ENCODE measurements around the gene LYPD3.

The LYPD3 gene

DNA sequence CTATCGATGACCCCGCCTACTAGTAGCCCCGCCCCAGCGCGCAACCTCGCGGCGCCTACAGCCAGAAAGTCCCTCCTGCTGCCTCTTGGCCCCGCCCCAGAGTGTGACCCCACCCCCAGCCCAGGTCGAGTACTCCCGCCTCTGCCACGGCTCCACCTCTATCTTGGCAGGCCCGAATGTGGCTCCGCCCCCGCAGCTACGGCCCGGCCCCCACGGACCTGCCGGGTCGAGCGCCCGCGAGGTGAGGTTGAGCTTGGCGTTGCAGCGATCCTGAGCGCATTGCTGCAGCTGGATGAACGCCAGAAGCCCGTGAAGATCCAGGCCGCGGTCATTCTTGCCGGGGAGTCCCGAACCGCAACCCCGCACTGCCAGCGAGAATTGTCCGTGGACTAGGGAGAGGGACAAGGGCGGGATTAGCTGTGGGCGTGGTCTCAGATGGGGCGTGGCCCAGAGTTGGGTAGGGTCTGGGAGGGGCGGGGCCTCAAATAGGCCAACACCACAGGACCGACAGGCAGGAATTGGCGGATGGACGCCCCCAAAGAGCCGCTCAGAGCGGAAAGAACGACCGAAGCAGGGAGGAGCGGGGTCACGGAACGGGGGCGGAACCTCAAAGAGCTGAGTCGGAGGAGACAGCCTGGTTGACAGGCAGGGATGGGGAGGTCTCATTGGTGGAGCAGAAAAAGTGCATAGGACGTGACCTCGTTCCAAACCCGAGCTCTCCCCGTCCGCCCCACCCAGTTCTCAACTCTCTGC lies 1.9 kb downstream of the LYPD3 start:
- Histone ChIP-seq H3K4me1 (ENCODE audit: control extremely low read depth in 1 of 4, control insufficient read depth in 4 of 4, insufficient read depth in 4 of 4, low read length in 3 of 4) (peaks cover 3 to 36% (median 31%) of the 10 kb centered on the region in 4 experiments), H3K4me3 (ENCODE audit: control insufficient read depth in 1 of 7, extremely low read depth in 1 of 7, insufficient read depth in 4 of 7, low read depth in 2 of 7, low read length in 6 of 7) (peak overlapping the region; percentile 58 to 92 (median 79)), H3K27ac (ENCODE audit: insufficient read depth in 1 of 2, low read depth in 1 of 2, low read length in 2 of 2, poor library complexity in 1 of 2, severe bottlenecking in 2 of 2) (peak overlapping the region in 1 of 2 experiments; percentile 61), H3K36me3 (ENCODE audit: control insufficient read depth in 4 of 4, insufficient read depth in 4 of 4, low read length in 3 of 4) (no peaks in the 10 kb centered on the region), H3K9me3 (ENCODE audit: control extremely low read depth in 1 of 5, control insufficient read depth in 4 of 5, insufficient read depth in 2 of 5, low read depth in 1 of 5, low read length in 4 of 5) (no peaks in the 10 kb centered on the region), H3K27me3 (replicated peaks in 2 of 5; ENCODE audit: control insufficient read depth in 4 of 5, insufficient read depth in 5 of 5, low read length in 4 of 5) (peaks cover 0 to 6% (median 0%) of the 10 kb centered on the region in 5 experiments)
- ChIA-PET POLR2A (interaction anchor here (1.3 to 2.2 kb wide), 3 partner anchors 11 to 40 kb away, joined by 3 to 6 read pairs (median 4); partner anchors contain the start of gene PHLDB3), CTCF (interaction anchor here (0.7 to 2.7 kb wide), 10 partner anchors 10 to 61 kb away, joined by 3 to 8 read pairs (median 4); no protein-coding TSS in a partner anchor)
- DNase-seq = peak; percentile 95 to 97 (median 97)
- 0% methylated on average over 37 of the region's 57 CpGs for WGBS (ENCODE audit: insufficient coverage)

DNA sequence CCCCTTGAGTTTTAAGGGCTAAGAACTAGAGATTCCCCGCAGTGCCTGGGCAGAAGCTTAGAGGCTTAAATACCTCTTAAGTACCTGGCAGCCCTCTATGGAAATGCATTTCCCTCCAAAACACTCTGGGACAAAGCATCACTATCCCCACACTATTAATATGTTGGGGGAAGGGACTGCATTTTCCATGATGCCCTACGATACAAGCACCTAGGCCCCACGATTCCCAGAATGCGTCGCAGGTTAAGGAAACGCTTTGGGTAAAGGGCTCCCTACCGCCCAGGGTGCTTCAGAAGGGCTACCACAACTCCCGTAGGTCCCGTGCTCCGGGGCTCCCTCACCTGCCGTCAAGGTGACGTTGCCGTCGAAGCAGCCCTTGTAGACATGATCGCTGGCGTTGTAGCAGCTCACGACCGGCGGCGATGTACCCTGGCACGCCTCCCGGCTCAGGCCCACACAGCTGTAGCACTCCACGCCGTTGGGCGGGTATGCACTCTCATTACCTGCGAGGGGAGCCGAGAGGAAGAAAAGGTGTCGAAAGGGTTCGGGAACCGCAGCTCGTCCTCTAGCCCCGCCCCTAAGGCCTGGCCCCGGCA lies 2.5 kb downstream of the LYPD3 start:
- ChIA-PET CTCF (interaction anchor here (1.3 to 2.7 kb wide), 7 partner anchors 10 to 56 kb away, joined by 4 to 8 read pairs (median 4); no protein-coding TSS in a partner anchor), POLR2A (interaction anchor here (1.3 to 2.2 kb wide), 3 partner anchors 10 to 41 kb away, joined by 3 to 6 read pairs (median 4); partner anchors contain the start of gene PHLDB3)
- Histone ChIP-seq H3K27ac (ENCODE audit: insufficient read depth in 1 of 2, low read depth in 1 of 2, low read length in 2 of 2, poor library complexity in 1 of 2, severe bottlenecking in 2 of 2) (no peak overlapping the region), H3K27me3 (replicated peaks in 2 of 5; ENCODE audit: control insufficient read depth in 4 of 5, insufficient read depth in 5 of 5, low read length in 4 of 5) (peaks cover 0 to 6% (median 0%) of the 10 kb centered on the region in 5 experiments), H3K4me1 (ENCODE audit: control extremely low read depth in 1 of 4, control insufficient read depth in 4 of 4, insufficient read depth in 4 of 4, low read length in 3 of 4) (peaks cover 2 to 29% (median 24%) of the 10 kb centered on the region in 4 experiments), H3K9me3 (ENCODE audit: control extremely low read depth in 1 of 5, control insufficient read depth in 4 of 5, insufficient read depth in 2 of 5, low read depth in 1 of 5, low read length in 4 of 5) (no peaks in the 10 kb centered on the region), H3K4me3 (ENCODE audit: control insufficient read depth in 1 of 7, extremely low read depth in 1 of 7, insufficient read depth in 4 of 7, low read depth in 2 of 7, low read length in 6 of 7) (peak overlapping the region in 6 of 7 experiments; percentile 4 to 92 (median 74)), H3K36me3 (ENCODE audit: control insufficient read depth in 4 of 4, insufficient read depth in 4 of 4, low read length in 3 of 4) (no peaks in the 10 kb centered on the region)
- 13% methylated on average over 32 of the region's 33 CpGs for whole genome bisulfite sequencing (ENCODE audit: insufficient coverage)
- DNase-seq = no peak

DNA sequence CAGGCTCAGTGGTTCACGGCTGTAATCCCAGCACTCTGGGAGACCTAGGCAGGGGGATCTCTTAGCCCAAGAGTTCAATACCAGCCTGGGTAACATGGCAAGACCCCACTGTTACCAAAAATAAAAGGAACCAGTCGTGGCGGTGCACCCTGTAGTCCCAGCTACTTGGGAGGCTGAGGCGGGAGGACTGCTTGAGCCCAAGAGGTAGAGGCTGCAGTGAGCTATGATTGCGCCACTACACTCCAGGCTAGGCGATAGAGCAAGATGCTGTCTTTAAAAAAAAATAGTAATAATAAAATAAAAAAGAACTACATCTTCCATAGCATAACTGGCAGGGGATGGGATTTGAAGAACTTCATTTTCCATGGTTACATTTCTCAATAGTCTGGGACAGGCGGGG lies 3.0 kb downstream of the LYPD3 start:
- Histone ChIP-seq H3K27me3 (replicated peaks in 2 of 5; ENCODE audit: control insufficient read depth in 4 of 5, insufficient read depth in 5 of 5, low read length in 4 of 5) (peaks cover 0 to 6% (median 0%) of the 10 kb centered on the region in 5 experiments), H3K4me1 (ENCODE audit: control extremely low read depth in 1 of 4, control insufficient read depth in 4 of 4, insufficient read depth in 4 of 4, low read length in 3 of 4) (peaks cover 0 to 24% (median 19%) of the 10 kb centered on the region in 4 experiments), H3K4me3 (ENCODE audit: control insufficient read depth in 1 of 7, extremely low read depth in 1 of 7, insufficient read depth in 4 of 7, low read depth in 2 of 7, low read length in 6 of 7) (peak overlapping the region in 1 of 7 experiments; percentile 86), H3K27ac (ENCODE audit: insufficient read depth in 1 of 2, low read depth in 1 of 2, low read length in 2 of 2, poor library complexity in 1 of 2, severe bottlenecking in 2 of 2) (no peak overlapping the region), H3K36me3 (ENCODE audit: control insufficient read depth in 4 of 4, insufficient read depth in 4 of 4, low read length in 3 of 4) (no peaks in the 10 kb centered on the region), H3K9me3 (ENCODE audit: control extremely low read depth in 1 of 5, control insufficient read depth in 4 of 5, insufficient read depth in 2 of 5, low read depth in 1 of 5, low read length in 4 of 5) (no peaks in the 10 kb centered on the region)
- WGBS (ENCODE audit: insufficient coverage) = 95% methylated on average over 4 of the region's 7 CpGs
- ChIA-PET POLR2A (interaction anchor here (2.2 kb wide), 1 partner anchor 42 kb away, joined by 6 read pairs; the partner anchor contains the start of gene PHLDB3), CTCF (interaction anchor here (1.3 to 2.7 kb wide), 2 partner anchors 16 to 57 kb away, joined by 4 to 7 read pairs; no protein-coding TSS in a partner anchor)
- no peak for DNase-seq

DNA sequence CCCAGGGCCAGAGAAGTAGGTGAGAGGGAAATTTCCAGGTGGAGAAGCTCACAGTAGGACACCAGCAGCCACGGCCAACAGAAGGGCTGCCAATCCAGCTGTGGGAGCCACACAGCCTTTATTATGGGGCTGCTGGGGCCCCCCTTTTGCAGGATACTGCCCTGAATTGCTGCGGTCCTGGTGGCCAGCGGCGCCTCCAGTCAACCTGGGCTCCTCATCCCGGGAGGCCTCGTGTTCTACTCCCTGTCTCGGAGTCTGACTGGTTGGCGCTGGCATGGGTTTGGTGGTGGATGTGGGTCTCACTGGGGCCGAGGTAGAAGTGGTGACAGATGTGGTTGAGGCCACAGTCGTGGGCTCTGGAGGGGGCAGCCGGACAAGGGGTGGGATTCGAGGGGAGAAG lies 4.1 kb downstream of the LYPD3 start:
- DNase-seq = no peak
- no peak overlapping the region for H3K4me3 ChIP-seq (ENCODE audit: control insufficient read depth in 1 of 7, extremely low read depth in 1 of 7, insufficient read depth in 4 of 7, low read depth in 2 of 7, low read length in 6 of 7)
- POLR2A ChIA-PET = no interaction called here
- H3K4me1 ChIP-seq (ENCODE audit: control extremely low read depth in 1 of 4, control insufficient read depth in 4 of 4, insufficient read depth in 4 of 4, low read length in 3 of 4) = peaks cover 0 to 22% (median 15%) of the 10 kb centered on the region in 4 experiments
- H3K36me3 ChIP-seq (ENCODE audit: control insufficient read depth in 4 of 4, insufficient read depth in 4 of 4, low read length in 3 of 4) = no peaks in the 10 kb centered on the region
- 98% methylated on average over 8 of the region's 12 CpGs for WGBS (ENCODE audit: insufficient coverage)
- H3K27me3 ChIP-seq (replicated peaks in 2 of 5; ENCODE audit: control insufficient read depth in 4 of 5, insufficient read depth in 5 of 5, low read length in 4 of 5) = peaks cover 0 to 6% (median 0%) of the 10 kb centered on the region in 5 experiments
- no peak overlapping the region for H3K27ac ChIP-seq (ENCODE audit: insufficient read depth in 1 of 2, low read depth in 1 of 2, low read length in 2 of 2, poor library complexity in 1 of 2, severe bottlenecking in 2 of 2)
- CTCF ChIA-PET = interaction anchor here (1.1 to 2.4 kb wide), 5 partner anchors 11 to 57 kb away, joined by 3 to 12 read pairs (median 4); no protein-coding TSS in a partner anchor
- H3K9me3 ChIP-seq (ENCODE audit: control extremely low read depth in 1 of 5, control insufficient read depth in 4 of 5, insufficient read depth in 2 of 5, low read depth in 1 of 5, low read length in 4 of 5) = no peaks in the 10 kb centered on the region

DNA sequence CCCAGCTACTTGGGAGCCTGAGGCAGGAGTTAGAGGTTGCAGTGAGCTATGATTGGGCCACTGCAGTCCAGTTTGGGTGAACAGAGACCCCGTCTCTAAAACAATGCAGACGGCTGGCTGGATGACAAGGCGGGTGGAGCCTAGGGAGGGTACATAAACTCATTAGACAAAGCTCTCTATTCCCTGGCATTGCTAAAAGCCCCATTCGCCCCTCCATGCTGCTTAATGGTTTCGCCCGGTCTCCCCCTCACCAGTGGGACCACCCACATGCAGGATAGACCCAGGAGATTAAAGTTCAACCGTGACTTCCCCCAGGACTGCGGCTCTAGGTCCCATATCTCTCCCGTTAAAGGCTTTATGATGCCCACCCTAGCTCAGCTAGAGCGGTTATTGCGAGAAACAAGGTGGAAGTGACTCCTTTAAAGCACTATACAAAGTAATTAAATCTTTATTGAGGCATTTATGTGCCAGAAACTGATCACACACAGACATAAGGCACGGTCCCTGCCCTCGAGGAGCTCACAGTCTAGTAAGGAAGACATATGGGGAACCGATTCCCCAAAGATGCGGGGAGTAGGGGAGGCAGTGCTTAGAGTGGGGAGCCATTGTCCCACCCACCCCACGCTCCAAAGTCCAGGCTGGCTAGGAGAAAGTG lies 4.9 kb downstream of the LYPD3 start:
- Histone ChIP-seq H3K27ac (ENCODE audit: insufficient read depth in 1 of 2, low read depth in 1 of 2, low read length in 2 of 2, poor library complexity in 1 of 2, severe bottlenecking in 2 of 2) (no peak overlapping the region), H3K9me3 (ENCODE audit: control extremely low read depth in 1 of 5, control insufficient read depth in 4 of 5, insufficient read depth in 2 of 5, low read depth in 1 of 5, low read length in 4 of 5) (no peaks in the 10 kb centered on the region), H3K4me1 (ENCODE audit: control extremely low read depth in 1 of 4, control insufficient read depth in 4 of 4, insufficient read depth in 4 of 4, low read length in 3 of 4) (peaks cover 4 to 25% (median 21%) of the 10 kb centered on the region in 4 experiments), H3K36me3 (ENCODE audit: control insufficient read depth in 4 of 4, insufficient read depth in 4 of 4, low read length in 3 of 4) (no peaks in the 10 kb centered on the region), H3K4me3 (ENCODE audit: control insufficient read depth in 1 of 7, extremely low read depth in 1 of 7, insufficient read depth in 4 of 7, low read depth in 2 of 7, low read length in 6 of 7) (no peak overlapping the region), H3K27me3 (replicated peaks in 2 of 5; ENCODE audit: control insufficient read depth in 4 of 5, insufficient read depth in 5 of 5, low read length in 4 of 5) (peaks cover 0 to 2% (median 0%) of the 10 kb centered on the region in 5 experiments)
- WGBS (ENCODE audit: insufficient coverage) = 86% methylated on average over 8 of the region's 16 CpGs
- DNase-seq = no peak
- ChIA-PET POLR2A (no interaction called here), CTCF (interaction anchor here (1.1 to 2.4 kb wide), 5 partner anchors 10 to 58 kb away, joined by 3 to 12 read pairs (median 4); no protein-coding TSS in a partner anchor)

DNA sequence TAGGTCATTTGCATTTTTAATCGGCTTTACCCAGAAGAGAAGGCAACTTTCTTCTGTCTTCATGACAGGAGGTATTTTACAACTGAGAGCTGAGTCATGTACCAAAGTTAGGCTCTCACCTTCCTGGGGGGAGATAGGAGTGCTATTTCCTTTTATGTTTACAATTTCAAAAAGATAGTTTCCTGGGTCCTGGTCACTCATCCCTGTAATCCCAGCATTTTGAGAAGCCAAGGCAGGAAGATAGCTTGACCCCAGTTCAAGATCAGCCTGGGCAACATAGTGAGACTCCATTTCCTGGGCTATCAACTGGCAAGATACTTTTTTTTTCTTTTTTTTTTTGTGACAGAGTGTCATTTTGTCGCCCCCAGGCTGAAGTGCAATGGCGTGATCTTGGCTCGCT lies 7.6 kb downstream of the LYPD3 start:
- H3K4me3 ChIP-seq (ENCODE audit: control insufficient read depth in 1 of 7, extremely low read depth in 1 of 7, insufficient read depth in 4 of 7, low read depth in 2 of 7, low read length in 6 of 7) = no peak overlapping the region
- no peak for DNase-seq
- no peak overlapping the region for H3K27ac ChIP-seq (ENCODE audit: insufficient read depth in 1 of 2, low read depth in 1 of 2, low read length in 2 of 2, poor library complexity in 1 of 2, severe bottlenecking in 2 of 2)
- peaks cover 7 to 12% (median 11%) of the 10 kb centered on the region in 4 experiments for H3K4me1 ChIP-seq (ENCODE audit: control extremely low read depth in 1 of 4, control insufficient read depth in 4 of 4, insufficient read depth in 4 of 4, low read length in 3 of 4)
- CTCF ChIA-PET = interaction anchor here (0.5 to 3.2 kb wide), 5 partner anchors 10 to 329 kb away, joined by 3 to 15 read pairs (median 4); no protein-coding TSS in a partner anchor
- 83% methylated on average over 1 of the region's 4 CpGs for WGBS (ENCODE audit: insufficient coverage)
- H3K9me3 ChIP-seq (ENCODE audit: control extremely low read depth in 1 of 5, control insufficient read depth in 4 of 5, insufficient read depth in 2 of 5, low read depth in 1 of 5, low read length in 4 of 5) = no peaks in the 10 kb centered on the region
- POLR2A ChIA-PET = no interaction called here
- H3K27me3 ChIP-seq (replicated peaks in 2 of 5; ENCODE audit: control insufficient read depth in 4 of 5, insufficient read depth in 5 of 5, low read length in 4 of 5) = peaks cover 0 to 1% (median 0%) of the 10 kb centered on the region in 5 experiments
- no peaks in the 10 kb centered on the region for H3K36me3 ChIP-seq (ENCODE audit: control insufficient read depth in 4 of 4, insufficient read depth in 4 of 4, low read length in 3 of 4)
